ENCODE results near the gene NETO2. TPM values are rescaled to one million over a fixed set of nuclear protein-coding genes. Genes with fewer than 3 reads are reported as not detected.

The NETO2 gene
- total and polyA plus RNA-seq, 3 experiments from 2014 or later = 1.5 to 20.6 (median 19.3) TPM

- H3K4me1 Mint-ChIP-seq = peaks cover 0 to 4% (median 2%) of the 10 kb centered on the region in 3 donors
- H3K27ac Mint-ChIP-seq = no peak overlapping the region
- no peak overlapping the region for H3K4me3 Mint-ChIP-seq
- no peaks in the 10 kb centered on the region for H3K36me3 Mint-ChIP-seq
- H3K4me3 ChIP-seq (ENCODE audit: low read length) = no peak overlapping the region
- H3K27me3 ChIP-seq (ENCODE audit: insufficient read depth, low read length, poor library complexity, severe bottlenecking) = no peaks in the 10 kb centered on the region
- DNase-seq = no peak
- POLR2A ChIA-PET = no interaction called here
- H3K9me3 Mint-ChIP-seq = no peaks in the 10 kb centered on the region
- H3K4me1 ChIP-seq (ENCODE audit: insufficient read depth, low read length) = peaks cover 7% of the 10 kb centered on the region
- peaks cover 0 to 1% of the 10 kb centered on the region in 2 donors for H3K27me3 Mint-ChIP-seq
- H3K36me3 ChIP-seq (ENCODE audit: insufficient read depth, low read length) = no peaks in the 10 kb centered on the region
- H3K9me3 ChIP-seq (ENCODE audit: low read length) = no peaks in the 10 kb centered on the region
- CTCF ChIA-PET = interaction anchor here (0.9 kb wide), 1 partner anchor 1130 kb away, joined by 3 read pairs; no protein-coding TSS in a partner anchor
- no peak overlapping the region for H3K27ac ChIP-seq (ENCODE audit: low read depth, low read length)
Measured at GRCh38 chr16:47034455-47034854, 109.3 kb downstream of the NETO2 start.

- Mint-ChIP-seq H3K4me1 (peaks cover 0 to 1% (median under 1%) of the 10 kb centered on the region in 3 donors), H3K4me3 (no peak overlapping the region), H3K9me3 (no peaks in the 10 kb centered on the region), H3K27ac (no peak overlapping the region), H3K27me3 (peaks cover 0 to 1% of the 10 kb centered on the region in 2 donors), H3K36me3 (no peaks in the 10 kb centered on the region)
- H3K36me3 ChIP-seq (ENCODE audit: insufficient read depth, low read length) = no peaks in the 10 kb centered on the region
- DNase-seq = no peak
- H3K4me1 ChIP-seq (ENCODE audit: insufficient read depth, low read length) = peaks cover 5% of the 10 kb centered on the region
- no peaks in the 10 kb centered on the region for H3K9me3 ChIP-seq (ENCODE audit: low read length)
- POLR2A ChIA-PET = no interaction called here
- CTCF ChIA-PET = no interaction called here
- H3K4me3 ChIP-seq (ENCODE audit: low read length) = no peak overlapping the region
- no peak overlapping the region for H3K27ac ChIP-seq (ENCODE audit: low read depth, low read length)
- H3K27me3 ChIP-seq (ENCODE audit: insufficient read depth, low read length, poor library complexity, severe bottlenecking) = no peaks in the 10 kb centered on the region
Measured at GRCh38 chr16:47033176-47033575, 110.6 kb downstream of the NETO2 start.

DNA sequence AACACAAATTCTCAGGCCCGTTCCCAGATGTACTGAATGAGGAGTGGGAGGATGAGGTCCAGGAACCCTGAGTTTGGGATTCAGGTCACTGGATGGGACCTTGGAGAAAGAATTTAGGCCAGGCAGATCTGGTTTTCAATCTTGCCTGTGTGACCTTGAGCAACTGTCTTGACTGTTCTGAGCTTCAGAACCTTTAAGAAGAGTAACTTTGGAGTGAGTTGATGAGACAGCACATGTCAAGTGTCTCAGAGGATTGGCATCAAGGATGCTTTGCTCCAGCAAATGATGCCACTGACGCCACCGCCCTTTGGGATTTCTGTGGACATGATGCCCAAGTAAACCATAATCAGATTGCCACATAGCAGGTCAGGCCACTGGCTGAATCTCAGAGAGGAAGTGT, 114.0 kb downstream of the NETO2 start:
- no peak overlapping the region for H3K27ac Mint-ChIP-seq
- H3K4me3 ChIP-seq (ENCODE audit: low read length) = no peak overlapping the region
- H3K36me3 Mint-ChIP-seq = no peaks in the 10 kb centered on the region
- no peaks in the 10 kb centered on the region for H3K36me3 ChIP-seq (ENCODE audit: insufficient read depth, low read length)
- ChIA-PET POLR2A (no interaction called here), CTCF (interaction anchor here (3.0 kb wide), 1 partner anchor 8 kb away, joined by 12 read pairs; no protein-coding TSS in a partner anchor)
- H3K9me3 ChIP-seq (ENCODE audit: low read length) = no peaks in the 10 kb centered on the region
- H3K27ac ChIP-seq (ENCODE audit: low read depth, low read length) = no peak overlapping the region
- DNase-seq = no peak
- H3K4me3 Mint-ChIP-seq = no peak overlapping the region
- H3K4me1 Mint-ChIP-seq = no peaks in the 10 kb centered on the region
- H3K27me3 ChIP-seq (ENCODE audit: insufficient read depth, low read length, poor library complexity, severe bottlenecking) = no peaks in the 10 kb centered on the region
- no peaks in the 10 kb centered on the region for H3K27me3 Mint-ChIP-seq
- H3K4me1 ChIP-seq (ENCODE audit: insufficient read depth, low read length) = no peaks in the 10 kb centered on the region
- H3K9me3 Mint-ChIP-seq = no peaks in the 10 kb centered on the region

DNA sequence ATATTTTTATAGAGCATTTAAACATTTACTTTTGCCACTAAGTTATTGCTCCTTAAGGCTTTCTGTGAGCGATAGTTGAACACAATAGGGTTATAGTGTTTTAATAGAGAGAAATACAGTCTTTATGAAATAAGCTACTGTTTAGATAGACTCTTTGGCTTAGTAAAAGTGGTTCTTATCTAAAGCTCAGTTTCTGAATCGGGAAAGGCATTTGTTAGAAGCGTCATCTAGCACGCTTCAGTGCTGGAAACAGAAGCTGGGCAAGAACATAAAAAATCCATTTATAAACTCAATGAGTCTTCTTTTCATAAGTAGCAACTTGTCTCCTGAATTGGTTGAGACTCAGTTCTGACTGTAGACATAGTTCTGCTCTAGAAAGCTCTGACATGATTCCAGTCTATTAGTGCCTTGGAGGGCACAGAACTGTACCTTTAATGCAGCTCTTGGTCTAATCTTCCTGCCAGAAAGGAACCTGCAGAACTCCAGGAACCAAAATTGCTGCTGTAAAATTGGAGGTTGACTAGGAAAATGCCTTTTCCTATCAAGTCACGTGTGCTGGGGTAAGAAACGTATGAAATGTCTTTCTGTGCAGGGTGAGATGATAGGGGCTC, 114.9 kb downstream of the NETO2 start:
- no peaks in the 10 kb centered on the region for H3K9me3 Mint-ChIP-seq
- ChIA-PET POLR2A (no interaction called here), CTCF (interaction anchor here (3.0 kb wide), 1 partner anchor 9 kb away, joined by 12 read pairs; no protein-coding TSS in a partner anchor)
- Histone ChIP-seq H3K27me3 (ENCODE audit: insufficient read depth, low read length, poor library complexity, severe bottlenecking) (no peaks in the 10 kb centered on the region), H3K4me1 (ENCODE audit: insufficient read depth, low read length) (no peaks in the 10 kb centered on the region), H3K27ac (ENCODE audit: low read depth, low read length) (no peak overlapping the region), H3K36me3 (ENCODE audit: insufficient read depth, low read length) (no peaks in the 10 kb centered on the region), H3K4me3 (ENCODE audit: low read length) (no peak overlapping the region), H3K9me3 (ENCODE audit: low read length) (no peaks in the 10 kb centered on the region)
- DNase-seq = no peak
- no peaks in the 10 kb centered on the region for H3K36me3 Mint-ChIP-seq
- H3K4me1 Mint-ChIP-seq = no peaks in the 10 kb centered on the region
- H3K27ac Mint-ChIP-seq = no peak overlapping the region
- H3K4me3 Mint-ChIP-seq = no peak overlapping the region
- no peaks in the 10 kb centered on the region for H3K27me3 Mint-ChIP-seq

Other genes with a start within 250 kb of the NETO2 start
- 10 to 100 TPM; 89.8 to 90.3 TPM for gene DNAJA2, start 170.3 kb downstream of the NETO2 start, total RNA-seq
- 90.6 TPM for gene DNAJA2, start 170.3 kb downstream of the NETO2 start, polyA plus RNA-seq

Measured in CD8-positive, alpha-beta memory T cell (primary cell).